ENCODE data around the gene IGFN1. TPM values are rescaled to one million over a fixed set of nuclear protein-coding genes. Genes with fewer than 3 reads are reported as not detected.

The IGFN1 gene
- total RNA-seq, 2 experiments from 2014 or later, result not detected

GRCh38 chr1:201194046-201194445 lies 3.4 kb downstream of the IGFN1 start:
- H3K27ac ChIP-seq (ENCODE audit: low read depth in 1 of 2, low read length in 2 of 2), result no peak overlapping the region
- Mint-ChIP-seq H3K36me3 (ENCODE audit: low read depth) (no peaks in the 10 kb centered on the region), H3K9me3 (no peaks in the 10 kb centered on the region), H3K4me3 (no peak overlapping the region), H3K4me1 (ENCODE audit: low read depth) (no peaks in the 10 kb centered on the region), H3K27me3 (peaks cover 14% of the 10 kb centered on the region), H3K27ac (no peak overlapping the region)
- ATAC-seq (ENCODE audit: poor library complexity) (no peak), DNase-seq (no peak)
- CTCF ChIA-PET, result no interaction called here
- H3K9me3 ChIP-seq (ENCODE audit: control insufficient read depth in 1 of 2, insufficient read depth in 1 of 2, low read length in 2 of 2), result no peaks in the 10 kb centered on the region
- POLR2A ChIA-PET, result no interaction called here
- H3K27me3 ChIP-seq (ENCODE audit: control insufficient read depth in 1 of 2, insufficient read depth in 2 of 2, low read length in 2 of 2), result peaks cover 0 to 4% of the 10 kb centered on the region in 2 experiments
- no peak for TF ChIP-seq CTCF (IDR thresholded peaks at IDR 0.05)
- H3K4me3 ChIP-seq (ENCODE audit: low read length), result no peak overlapping the region
- intact Hi-C loops (cut with DNase I, micrococcal nuclease), result no loop called here
- H3K4me1 ChIP-seq (ENCODE audit: insufficient read depth, low read length), result no peaks in the 10 kb centered on the region
- H3K36me3 ChIP-seq (ENCODE audit: insufficient read depth, low read length), result no peaks in the 10 kb centered on the region

- no peak overlapping the region for H3K27ac Mint-ChIP-seq
- ATAC-seq (ENCODE audit: poor library complexity), result no peak
- H3K9me3 Mint-ChIP-seq, result no peaks in the 10 kb centered on the region
- Histone ChIP-seq H3K36me3 (ENCODE audit: insufficient read depth, low read length) (no peaks in the 10 kb centered on the region), H3K27ac (ENCODE audit: low read depth in 1 of 2, low read length in 2 of 2) (no peak overlapping the region), H3K4me3 (ENCODE audit: low read length) (no peak overlapping the region), H3K27me3 (ENCODE audit: control insufficient read depth in 1 of 2, insufficient read depth in 2 of 2, low read length in 2 of 2) (no peaks in the 10 kb centered on the region), H3K4me1 (ENCODE audit: insufficient read depth, low read length) (no peaks in the 10 kb centered on the region), H3K9me3 (ENCODE audit: control insufficient read depth in 1 of 2, insufficient read depth in 1 of 2, low read length in 2 of 2) (no peaks in the 10 kb centered on the region)
- no peaks in the 10 kb centered on the region for H3K4me1 Mint-ChIP-seq (ENCODE audit: low read depth)
- intact Hi-C loops (cut with DNase I, micrococcal nuclease), result no loop called here
- DNase-seq, result no peak
- no peaks in the 10 kb centered on the region for H3K36me3 Mint-ChIP-seq (ENCODE audit: low read depth)
- no peaks in the 10 kb centered on the region for H3K27me3 Mint-ChIP-seq
- ChIA-PET CTCF (no interaction called here), POLR2A (no interaction called here)
- no peak overlapping the region for H3K4me3 Mint-ChIP-seq
- TF ChIP-seq CTCF (IDR thresholded peaks at IDR 0.05), result no peak
Measured at GRCh38 chr1:201198598-201198997, 8.0 kb downstream of the IGFN1 start.

DNA sequence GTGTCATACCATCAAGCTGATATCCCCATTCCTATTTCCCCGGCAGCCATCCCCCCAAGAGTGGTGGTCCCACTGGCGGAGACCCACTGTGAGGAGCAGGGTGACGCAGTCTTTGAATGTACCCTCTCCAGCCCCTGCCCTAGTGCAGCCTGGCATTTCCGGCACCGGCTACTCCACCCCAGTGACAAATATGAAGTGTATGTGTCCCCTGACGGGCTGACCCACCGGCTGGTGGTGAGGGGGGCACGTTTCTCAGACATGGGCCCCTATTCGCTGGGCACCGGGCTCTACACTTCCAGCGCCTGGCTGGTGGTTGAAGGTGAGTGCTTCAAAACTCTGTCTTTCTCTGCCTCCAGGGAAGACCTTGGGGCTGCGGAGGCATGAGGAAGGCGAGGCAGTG lies 14.4 kb downstream of the IGFN1 start:
- DNase-seq (no peak), ATAC-seq (ENCODE audit: poor library complexity) (no peak)
- ChIA-PET CTCF (no interaction called here), POLR2A (no interaction called here)
- Histone ChIP-seq H3K27ac (ENCODE audit: low read depth in 1 of 2, low read length in 2 of 2) (no peak overlapping the region), H3K4me1 (ENCODE audit: insufficient read depth, low read length) (no peaks in the 10 kb centered on the region), H3K4me3 (ENCODE audit: low read length) (no peak overlapping the region), H3K27me3 (ENCODE audit: control insufficient read depth in 1 of 2, insufficient read depth in 2 of 2, low read length in 2 of 2) (peaks cover 0 to 8% of the 10 kb centered on the region in 2 experiments), H3K36me3 (ENCODE audit: insufficient read depth, low read length) (no peaks in the 10 kb centered on the region), H3K9me3 (ENCODE audit: control insufficient read depth in 1 of 2, insufficient read depth in 1 of 2, low read length in 2 of 2) (no peaks in the 10 kb centered on the region)
- peaks cover 23% of the 10 kb centered on the region for H3K27me3 Mint-ChIP-seq
- H3K27ac Mint-ChIP-seq, result no peak overlapping the region
- no peaks in the 10 kb centered on the region for H3K36me3 Mint-ChIP-seq (ENCODE audit: low read depth)
- no peaks in the 10 kb centered on the region for H3K9me3 Mint-ChIP-seq
- TF ChIP-seq CTCF (IDR thresholded peaks at IDR 0.05), result no peak
- intact Hi-C loops (cut with DNase I, micrococcal nuclease), result no loop called here
- no peaks in the 10 kb centered on the region for H3K4me1 Mint-ChIP-seq (ENCODE audit: low read depth)
- H3K4me3 Mint-ChIP-seq, result no peak overlapping the region

All from CD4-positive, alpha-beta T cell (primary cell).